HepG2 (cell line): ENCODE data around the gene SRSF2. TPM values are rescaled to one million over a fixed set of nuclear protein-coding genes. Genes with fewer than 3 reads are reported as not detected.

Source experiments
- FOXA1 ChIP-seq, 2 experiments: fragments of 450-650 bp in 1 of 2; sonication (generic) in 1 of 2; formaldehyde crosslinking in 1 of 2; IDR thresholded peaks; 2 replicates each; pipeline versions ENCODE4 v1.4.0 to v1.6.1; 2016 to 2020; ENCODE audit warnings: missing genetic modification reagents in 1 of 2
- HNF4A ChIP-seq: sonication (generic); formaldehyde crosslinking; IDR thresholded peaks from 2 replicates; pipeline ENCODE4 v1.4.0; 2020; ENCODE audit warnings: missing genetic modification reagents
- HOXA3 ChIP-seq: sonication (generic); formaldehyde crosslinking; IDR thresholded peaks from 2 replicates; pipeline ENCODE4 v1.5.0; 2020; ENCODE audit warnings: missing genetic modification reagents
- NR2F6 ChIP-seq, 2 experiments: IDR thresholded peaks; 2 replicates each; pipeline ENCODE4 v1.6.1; 2016; ENCODE audit warnings: antibody characterized with exemption in 1 of 2, mild to moderate bottlenecking in 1 of 2
- PITX1 ChIP-seq: sonication (generic); formaldehyde crosslinking; IDR thresholded peaks from 2 replicates; pipeline ENCODE4 v1.5.1; 2020; ENCODE audit warnings: mild to moderate bottlenecking, missing genetic modification reagents
- POGK ChIP-seq: sonication (generic); formaldehyde crosslinking; conservative IDR thresholded peaks from 2 replicates; pipeline ENCODE4 v1.8.0; 2022; ENCODE audit warnings: mild to moderate bottlenecking, moderate library complexity, missing genetic modification reagents
- PRMT3 ChIP-seq: sonication (generic); formaldehyde crosslinking; IDR thresholded peaks from 2 replicates; pipeline ENCODE4 v1.8.1; 2022; ENCODE audit warnings: low read depth, mild to moderate bottlenecking, moderate library complexity, missing genetic modification reagents, borderline replicate concordance
- THAP9 ChIP-seq: sonication (generic); formaldehyde crosslinking; IDR thresholded peaks from 2 replicates; pipeline ENCODE4; 2020; ENCODE audit warnings: missing genetic modification reagents, mild to moderate bottlenecking, borderline replicate concordance
- TMF1 ChIP-seq: sonication (generic); formaldehyde crosslinking; IDR thresholded peaks from 2 replicates; pipeline ENCODE4 v1.8.1; 2022; ENCODE audit warnings: low read depth, missing genetic modification reagents
- ZBED4 ChIP-seq: sonication (generic); formaldehyde crosslinking; IDR thresholded peaks from 2 replicates; pipeline ENCODE4 v1.4.0; 2020; ENCODE audit warnings: missing genetic modification reagents, borderline replicate concordance
- ZNF318 ChIP-seq: sonication (generic); formaldehyde crosslinking; IDR thresholded peaks from 2 replicates; pipeline ENCODE4 v1.4.0; 2020; ENCODE audit warnings: mild to moderate bottlenecking, missing genetic modification reagents
- polyA plus RNA-seq, 8 experiments: library from polyadenylated mRNA; depleted of rRNA in 3 of 8; stranded (reverse) in 7 of 8; unstranded in 1 of 8; fragments of >200 nt; fragmentation: Illumina TruSeq in 4 of 8; extraction: Trizol in 4 of 8; gene quantifications; 2 replicates each; pipeline versions ENCODE4 v1.2.1 to v1.2.3, GENCODE V29; 2011 to 2016; ENCODE audit warnings: low read depth in 4 of 8, missing spikeins in 1 of 8, mixed read lengths in 1 of 8; ENCODE audit not compliant: insufficient read depth in 1 of 8
- total RNA-seq, 5 experiments: library from RNA; depleted of rRNA; stranded (reverse); fragments of >200 nt; fragmentation: Illumina TruSeq; extraction: Trizol; gene quantifications; 2 replicates each; pipeline ENCODE4 v1.2.3, GENCODE V29; 2016; ENCODE audit warnings: low read depth in 1 of 5

SRSF2 gene
- total and polyA plus RNA-seq, 2 of the 13 experiments (the other 11 are each of a cell fraction or from before 2014, with no cell fraction given) = 306 to 319 TPM

- TF ChIP-seq ZNF318 (CRISPR knock-in tag) = 0 out of 2 replicates have a peak, but pooled peaks have one; percentile 5
- 0 out of 2 replicates have a peak, but pooled peaks have one; percentile 16 for TF ChIP-seq ZBED4 (CRISPR knock-in tag)
- no peak for TF ChIP-seq POGK (CRISPR knock-in tag)
- no peak for TF ChIP-seq THAP9 (CRISPR knock-in tag)
- TF ChIP-seq HNF4A (CRISPR knock-in tag) = peak; percentile 75
- TF ChIP-seq PITX1 = peak; percentile 26
- TF ChIP-seq NR2F6 (IDR thresholded peaks at IDR 0.05) = no peak
- TF ChIP-seq NR2F6 (CRISPR knock-in tag; IDR thresholded peaks at IDR 0.05) = peak; percentile 70
- TF ChIP-seq HOXA3 (CRISPR knock-in tag) = peak; percentile 35; the same call in 1 of the 2 replicates
- no peak for TF ChIP-seq PRMT3 (CRISPR knock-in tag)
- TF ChIP-seq TMF1 (CRISPR knock-in tag) = peak; percentile 70; the same call in 1 of the 2 replicates
- no peak for TF ChIP-seq FOXA1 (IDR thresholded peaks at IDR 0.05)
- TF ChIP-seq FOXA1 (CRISPR knock-in tag; IDR thresholded peaks at IDR 0.05) = peak; percentile 5; the same call in 1 of the 2 replicates
These were observed 35.6 kb downstream of the SRSF2 start (continued) for GRCh38 chr17:76701471-76701967.
